GM19193 (cell line): Measurements from ENCODE around the gene DNAJC21.

Experiments
- POLR2A ChIP-seq: IDR thresholded peaks from 4 replicates; pipeline ENCODE4 v1.6.1; 2011; ENCODE audit not compliant: insufficient read depth, insufficient read length; ENCODE audit errors: extremely low read depth

The DNAJC21 gene

DNA sequence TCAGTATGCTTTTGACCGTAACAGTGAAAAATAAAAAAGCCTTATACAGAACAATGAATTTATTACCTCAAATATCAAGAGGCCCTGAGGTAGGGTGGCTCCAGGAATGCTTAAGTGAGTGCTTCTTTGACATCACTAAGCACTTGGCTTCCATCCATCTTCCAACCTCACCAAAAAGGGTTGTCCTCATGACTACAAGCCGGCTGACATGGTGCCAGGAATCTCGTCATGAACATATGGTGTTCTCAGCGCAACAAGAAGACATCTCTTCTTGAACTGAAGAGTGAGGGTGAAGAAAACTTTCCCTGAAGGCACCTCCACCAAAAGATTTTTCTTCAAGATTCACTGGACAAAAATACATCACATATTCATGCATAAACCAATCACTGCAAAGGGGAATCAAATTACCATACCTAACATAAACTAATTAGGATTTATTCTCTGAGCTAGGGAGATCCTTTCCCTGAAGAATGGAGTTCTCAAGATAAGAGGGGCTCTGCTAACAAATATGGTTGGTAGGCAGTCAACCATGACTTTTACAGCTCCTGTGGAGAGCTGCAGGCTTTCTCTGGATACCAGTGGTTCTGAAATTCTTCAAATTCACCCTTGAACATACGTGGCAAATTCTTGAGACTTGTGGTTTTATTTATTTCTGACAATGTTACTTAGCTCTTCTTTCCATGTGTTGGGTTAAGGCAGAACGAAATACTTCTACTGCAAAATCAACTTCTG is 68.9 kb downstream of the DNAJC21 start:
- TF ChIP-seq POLR2A, result no peak

DNA sequence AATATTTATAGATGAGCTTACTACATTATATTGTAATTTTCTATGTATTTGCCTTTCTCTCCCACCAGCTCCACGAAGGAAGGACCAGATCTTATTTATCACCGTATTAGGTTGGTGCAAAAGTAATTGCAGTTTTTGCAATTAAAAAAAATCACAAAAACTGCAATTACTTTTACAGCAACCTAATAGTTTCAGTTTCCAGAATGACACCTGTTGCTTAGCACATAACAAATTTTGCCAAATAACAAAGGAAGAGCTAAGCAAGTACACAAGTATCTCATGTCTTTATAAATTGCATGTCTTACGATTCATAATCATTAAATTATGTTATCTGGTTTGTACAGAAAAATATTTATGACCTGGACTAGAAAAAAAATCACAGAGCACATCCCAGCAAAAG is 72.5 kb downstream of the DNAJC21 start:
- no peak for TF ChIP-seq POLR2A

DNA sequence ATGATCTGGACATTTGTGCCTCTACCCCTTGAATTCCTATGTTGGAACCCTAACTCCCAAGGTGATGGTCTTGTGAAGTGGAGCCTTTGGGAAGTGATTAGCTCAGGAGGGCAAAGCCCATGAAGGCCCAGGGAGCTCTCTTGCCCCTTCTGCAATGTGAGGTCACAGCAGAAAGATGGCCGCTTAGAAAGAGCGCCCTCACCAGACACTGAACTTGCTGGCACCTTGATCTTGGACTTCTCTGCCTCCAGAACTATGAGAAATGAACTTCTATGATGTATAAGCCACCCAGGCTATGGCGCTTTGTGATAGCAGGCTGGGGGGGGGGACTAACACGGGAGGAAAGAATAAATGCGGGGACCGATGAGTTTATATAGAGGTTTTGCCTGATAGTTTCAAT is 73.1 kb downstream of the DNAJC21 start:
- no peak for TF ChIP-seq POLR2A

DNA sequence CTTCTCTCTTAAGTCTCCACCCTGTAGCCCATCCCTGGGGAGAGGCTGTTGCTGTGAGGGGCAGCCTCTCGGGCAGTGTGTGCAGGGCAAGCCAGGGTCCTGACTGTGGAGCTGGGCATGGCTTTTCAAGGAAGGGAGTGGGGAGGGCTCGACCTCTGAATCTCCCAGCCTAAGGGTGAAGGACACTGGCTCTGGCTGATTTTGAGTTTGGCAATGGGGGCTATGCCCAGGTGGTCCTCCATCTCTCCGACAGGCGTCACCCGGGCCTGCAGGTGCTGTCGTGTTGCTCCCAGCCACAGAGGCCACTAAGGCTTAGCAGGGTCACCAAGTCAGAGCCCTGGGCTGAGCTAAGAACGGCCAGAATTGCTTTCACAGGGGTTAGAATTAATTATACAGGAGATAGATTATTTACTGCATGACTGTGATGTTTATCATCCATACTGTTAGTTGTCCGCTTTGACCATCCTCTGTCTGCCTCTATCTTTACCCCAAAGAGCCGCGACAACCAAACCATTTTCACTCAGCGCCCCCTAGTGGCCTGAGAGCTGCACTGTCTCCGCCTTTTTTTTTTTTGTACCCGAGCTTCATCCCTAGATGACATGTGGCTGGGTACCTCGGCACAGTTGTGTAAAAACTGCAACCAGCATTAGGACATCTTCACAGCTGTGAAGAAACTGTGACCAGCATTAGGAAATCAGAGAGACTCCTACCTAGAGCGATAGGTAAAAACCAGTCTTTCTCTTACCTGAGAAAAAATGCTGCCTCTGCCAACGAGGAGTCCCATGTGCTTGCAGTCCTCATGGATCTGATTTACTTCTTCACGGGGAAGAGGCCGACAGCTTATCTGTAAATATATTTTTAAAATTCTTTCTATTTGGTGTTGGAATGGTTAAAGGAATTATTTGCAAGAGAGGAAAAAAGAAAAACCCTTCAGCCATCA is 73.9 kb downstream of the DNAJC21 start:
- TF ChIP-seq POLR2A, result no peak

DNA sequence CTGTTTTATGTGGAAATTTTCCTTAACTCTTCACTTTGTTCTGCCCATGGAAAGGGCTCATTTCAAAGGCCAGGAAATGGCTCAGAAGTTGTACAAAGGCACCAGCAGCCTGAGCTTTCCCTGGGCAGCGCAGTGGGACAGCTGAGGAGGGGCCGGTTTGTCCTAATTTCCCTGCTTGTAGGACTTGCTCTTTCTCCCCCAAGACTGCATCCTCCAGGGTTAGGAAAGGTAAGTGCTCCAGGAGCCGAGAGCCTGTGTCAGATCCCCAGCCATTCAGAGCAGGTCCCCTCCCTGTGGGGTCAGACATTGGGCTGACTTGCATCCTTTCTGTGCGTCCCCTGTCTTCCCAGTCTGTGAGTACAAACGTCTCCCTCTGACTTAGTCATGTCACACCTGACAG is 74.8 kb downstream of the DNAJC21 start:
- TF ChIP-seq POLR2A, result no peak

- TF ChIP-seq POLR2A, result no peak
These were observed 75.4 kb downstream of the DNAJC21 start for GRCh38 chr5:35004771-35005170.
